ENCODE results near the gene BCL2L15. TPM values are rescaled to one million over a fixed set of nuclear protein-coding genes. Genes with fewer than 3 reads are reported as not detected.

Gene BCL2L15
- total RNA-seq: 2.9 TPM

GRCh38 chr1:113887402-113888175 lies at the start of gene BCL2L15:
TSS of gene BCL2L15 (minus strand) at chr1:113887581. CDS start at chr1:113887375, 206 bp downstream.
- H3K4me3 ChIP-seq: no peak within 1 kb of the TSS
- DNase-seq (ENCODE audit: extremely low spot score in 2 of 2): no peak
- intact Hi-C loops (cut with DNase I): no loop called here
- no peaks in the 10 kb centered on the region for H3K4me1 ChIP-seq
- TF ChIP-seq POLR2A (IDR thresholded peaks at IDR 0.05) (no peak), CTCF (IDR thresholded peaks at IDR 0.05) (no peak), POLR2AphosphoS5 (IDR thresholded peaks at IDR 0.05; ENCODE audit: insufficient read depth in 1 of 2, low read depth in 1 of 2) (no peak)
- H3K9me3 ChIP-seq: no peaks in the 10 kb centered on the region
- no peaks in the 10 kb centered on the region for H3K36me3 ChIP-seq
- H3K27ac ChIP-seq: no peak within 1 kb of the TSS
- H3K27me3 ChIP-seq: no peaks in the 10 kb centered on the region

- Histone ChIP-seq H3K27me3 (no peaks in the 10 kb centered on the region), H3K36me3 (peaks cover 0 to 16% of the 10 kb centered on the region in 2 donors), H3K4me1 (peaks cover 74% of the 10 kb centered on the region), H3K9me3 (no peaks in the 10 kb centered on the region), H3K4me3 (no peak overlapping the region), H3K27ac (no peak overlapping the region)
- DNase-seq (ENCODE audit: extremely low spot score in 2 of 2): no peak
- TF ChIP-seq POLR2AphosphoS5 (IDR thresholded peaks at IDR 0.05; ENCODE audit: insufficient read depth in 1 of 2, low read depth in 1 of 2): no peak
- TF ChIP-seq POLR2A (IDR thresholded peaks at IDR 0.05): no peak
- TF ChIP-seq CTCF (IDR thresholded peaks at IDR 0.05): no peak
- intact Hi-C loops (cut with DNase I): no loop called here
Measured at GRCh38 chr1:113937146-113937545, 49.8 kb upstream of the BCL2L15 start.

GRCh38 chr1:113935970-113936369 lies 48.6 kb upstream of the BCL2L15 start:
- H3K27ac ChIP-seq: no peak overlapping the region
- no peak overlapping the region for H3K4me3 ChIP-seq
- intact Hi-C loops (cut with DNase I): no loop called here
- DNase-seq (ENCODE audit: extremely low spot score in 2 of 2): no peak
- H3K4me1 ChIP-seq: peaks cover 81% of the 10 kb centered on the region
- peaks cover 0 to 5% of the 10 kb centered on the region in 2 donors for H3K36me3 ChIP-seq
- H3K27me3 ChIP-seq: no peaks in the 10 kb centered on the region
- H3K9me3 ChIP-seq: no peaks in the 10 kb centered on the region
- no peak for TF ChIP-seq POLR2A (IDR thresholded peaks at IDR 0.05)
- no peak for TF ChIP-seq CTCF (IDR thresholded peaks at IDR 0.05)
- TF ChIP-seq POLR2AphosphoS5 (IDR thresholded peaks at IDR 0.05; ENCODE audit: insufficient read depth in 1 of 2, low read depth in 1 of 2): no peak

GRCh38 chr1:113935176-113935575 lies 47.8 kb upstream of the BCL2L15 start:
- no peak for DNase-seq (ENCODE audit: extremely low spot score in 2 of 2)
- Histone ChIP-seq H3K4me1 (peaks cover 81% of the 10 kb centered on the region), H3K27me3 (no peaks in the 10 kb centered on the region), H3K4me3 (no peak overlapping the region), H3K9me3 (no peaks in the 10 kb centered on the region), H3K36me3 (no peaks in the 10 kb centered on the region), H3K27ac (no peak overlapping the region)
- intact Hi-C loops (cut with DNase I): no loop called here
- no peak for TF ChIP-seq POLR2A (IDR thresholded peaks at IDR 0.05)

GRCh38 chr1:113934511-113935055 lies 47.2 kb upstream of the BCL2L15 start:
- TF ChIP-seq POLR2AphosphoS5 (IDR thresholded peaks at IDR 0.05; ENCODE audit: insufficient read depth in 1 of 2, low read depth in 1 of 2) (no peak), POLR2A (IDR thresholded peaks at IDR 0.05) (no peak), CTCF (IDR thresholded peaks at IDR 0.05) (no peak)
- Histone ChIP-seq H3K36me3 (no peaks in the 10 kb centered on the region), H3K27ac (no peak overlapping the region), H3K4me1 (peaks cover 77% of the 10 kb centered on the region), H3K9me3 (no peaks in the 10 kb centered on the region), H3K27me3 (no peaks in the 10 kb centered on the region), H3K4me3 (no peak overlapping the region)
- intact Hi-C loops (cut with DNase I): no loop called here
- DNase-seq (ENCODE audit: extremely low spot score in 2 of 2): no peak
